ENCODE data around the gene CHN1.

The CHN1 gene

GRCh38 chr2:174970092-174970491 is 35.1 kb downstream of the CHN1 start:
- no peak for FAIRE-seq

GRCh38 chr2:174969091-174969734 is 36.0 kb downstream of the CHN1 start:
- FAIRE-seq = no peak

GRCh38 chr2:174967691-174968260 is 37.4 kb downstream of the CHN1 start:
- no peak for FAIRE-seq

GRCh38 chr2:174967086-174967485 is 38.1 kb downstream of the CHN1 start:
- no peak for FAIRE-seq

GRCh38 chr2:174965992-174966744 is 39.0 kb downstream of the CHN1 start:
- FAIRE-seq = no peak

- FAIRE-seq = no peak
Measured at GRCh38 chr2:174965551-174965950, 39.6 kb downstream of the CHN1 start.

- FAIRE-seq = no peak
Measured at GRCh38 chr2:174964404-174964803, 40.8 kb downstream of the CHN1 start.

GRCh38 chr2:174963437-174964400 is 41.5 kb downstream of the CHN1 start:
- no peak for FAIRE-seq

GRCh38 chr2:174959787-174960186 is 45.4 kb downstream of the CHN1 start:
- no peak for FAIRE-seq

GRCh38 chr2:174957050-174957449 is 48.1 kb downstream of the CHN1 start:
- no peak for FAIRE-seq

- FAIRE-seq = no peak
Measured at GRCh38 chr2:174952607-174953006, 52.6 kb downstream of the CHN1 start.

GRCh38 chr2:174951745-174952144 is 53.4 kb downstream of the CHN1 start:
- no peak for FAIRE-seq

GRCh38 chr2:174949988-174950687 is 55.0 kb downstream of the CHN1 start:
- no peak for FAIRE-seq

- FAIRE-seq = no peak
Measured at GRCh38 chr2:174945601-174946260, 59.5 kb downstream of the CHN1 start.

- FAIRE-seq = no peak
Measured at GRCh38 chr2:174939046-174939445, 66.1 kb downstream of the CHN1 start.

GRCh38 chr2:174931724-174932123 is 73.5 kb downstream of the CHN1 start:
- FAIRE-seq = no peak

GRCh38 chr2:174929786-174930185 is 75.4 kb downstream of the CHN1 start:
- FAIRE-seq = no peak

GRCh38 chr2:174925046-174925784 is 80.0 kb downstream of the CHN1 start:
- FAIRE-seq = no peak

GRCh38 chr2:174924061-174924693 is 81.0 kb downstream of the CHN1 start:
- FAIRE-seq = no peak

- no peak for FAIRE-seq
Measured at GRCh38 chr2:174919947-174920595, 85.1 kb downstream of the CHN1 start.
